K562 (cell line): Measurements from ENCODE around the gene GUCY1A1. TPM values are rescaled to one million over a fixed set of nuclear protein-coding genes. Genes with fewer than 3 reads are reported as not detected.

Source experiments
- ATAC-seq: fragments of 200-7000 bp; cut with Tn5 transposase; 3 replicates; pipeline ENCODE4 v1.9.1; 2020; ENCODE audit warnings: moderate library complexity
- BruUV-seq: library from RNA; stranded (reverse); fragments of 400-500 nt; replicated peaks from 2 replicates; lab custom pipeline; 2021; lab: Mats Ljungman, UMichigan
- CTCF ChIA-PET: fragments of 300-600 bp; formaldehyde crosslinking; extraction: SDS; loops from one replicate; lab custom pipeline; 2021; ENCODE audit warnings: low intra/inter-chr PET ratio; lab: Yijun Ruan, JAX
- POLR2A ChIA-PET: fragments of 300-600, 350-650 bp; sonication (Branson Sonifier 250); formaldehyde crosslinking; extraction: SDS; loops from one replicate; lab custom pipeline; 2021; ENCODE audit warnings: antibody characterized with exemption, inconsistent platforms; lab: Yijun Ruan, JAX
- DNase-seq, 4 experiments: peaks; one replicate each; pipeline versions ENCODE4 v3.0.0 to v3.0.0-alpha.2; 2011 to 2018; ENCODE audit warnings: low spot score in 3 of 4, mixed read lengths in 3 of 4; ENCODE audit errors: extremely low read depth in 1 of 4
- FAIRE-seq: peaks from 2 replicates; lab custom pipeline; 2011; peaks lifted over from hg19 to GRCh38; lab: Jason Lieb, UNC
- H2AFZ ChIP-seq: 2 replicates; pipeline ENCODE4 v1.6.0; 2011; ENCODE audit warnings: low read depth, low read length, control low read depth, inconsistent platforms
- H3K27ac ChIP-seq: fragments of 200-600 bp; 3 replicates; pipeline ENCODE4 v1.8.0; 2011; ENCODE audit warnings: low read depth, mild to moderate bottlenecking, control low read depth, inconsistent platforms, low read length, moderate library complexity, mixed read lengths; ENCODE audit errors: extremely low read depth
- H3K27me3 ChIP-seq, 2 experiments: fragments of 300-600 bp in 1 of 2; 2 replicates in 1 of 2; 3 replicates in 1 of 2; pipeline versions ENCODE4 v1.6.0 to v1.8.0; 2011; ENCODE audit warnings: inconsistent platforms in 2 of 2, low read length in 2 of 2, mild to moderate bottlenecking in 1 of 2, mixed read lengths in 1 of 2, moderate library complexity in 1 of 2; ENCODE audit not compliant: control insufficient read depth in 2 of 2, insufficient read depth in 2 of 2
- H3K36me3 ChIP-seq: fragments of 300-600 bp; 3 replicates; pipeline ENCODE4 v1.8.0; 2011; ENCODE audit warnings: mild to moderate bottlenecking, low read length, inconsistent platforms; ENCODE audit not compliant: control insufficient read depth, insufficient read depth
- H3K4me1 ChIP-seq, 2 experiments: fragments of 200-600 bp in 1 of 2; replicated peaks in 1 of 2; 2 replicates in 1 of 2; 3 replicates in 1 of 2; pipeline versions ENCODE4 v1.5.1 to v1.8.0; 2011; ENCODE audit warnings: inconsistent platforms in 2 of 2, low read length in 2 of 2, mild to moderate bottlenecking in 1 of 2, mixed read lengths in 1 of 2, moderate library complexity in 1 of 2; ENCODE audit not compliant: control insufficient read depth in 2 of 2, insufficient read depth in 2 of 2
- H3K4me2 ChIP-seq: 2 replicates; pipeline ENCODE4 v1.6.1; 2011; ENCODE audit warnings: low read length, control low read depth, inconsistent platforms, mixed read lengths; ENCODE audit not compliant: insufficient read depth
- H3K4me3 ChIP-seq: fragments of 200-600 bp; sonication (generic), shearing (Covaris generic); 2 replicates; pipeline ENCODE4 v1.5.1; 2016; ENCODE audit warnings: control low read depth, inconsistent platforms
- H3K79me2 ChIP-seq: fragments of 200-600 bp; 3 replicates; pipeline ENCODE4 v1.8.0; 2011; ENCODE audit warnings: low read length, inconsistent platforms; ENCODE audit not compliant: control insufficient read depth, insufficient read depth
- H3K9ac ChIP-seq, 2 experiments: 2 replicates each; pipeline versions ENCODE4 v1.6.0 to v1.6.1; 2011; ENCODE audit warnings: low read depth in 2 of 2, low read length in 2 of 2, control low read depth in 1 of 2, inconsistent platforms in 1 of 2, mild to moderate bottlenecking in 1 of 2, mixed read lengths in 1 of 2; ENCODE audit not compliant: insufficient read depth in 1 of 2
- H3K9me1 ChIP-seq: one replicate; pipeline ENCODE4 v1.6.0; 2011; ENCODE audit warnings: inconsistent platforms, mild to moderate bottlenecking, low read length, moderate library complexity; ENCODE audit not compliant: control insufficient read depth, insufficient read depth
- H3K9me3 ChIP-seq: replicated peaks from 2 replicates; pipeline ENCODE4 v1.5.1; 2011; ENCODE audit warnings: low read depth, low read length, inconsistent platforms; ENCODE audit not compliant: control insufficient read depth, insufficient read depth
- H4K20me1 ChIP-seq: replicated peaks from 2 replicates; pipeline ENCODE4 v1.6.1; 2011; ENCODE audit warnings: low read length, inconsistent platforms, mixed read lengths; ENCODE audit not compliant: control insufficient read depth, insufficient read depth
- AFF4 ChIP-seq: sonication (generic); formaldehyde crosslinking; IDR thresholded peaks from 2 replicates; pipeline ENCODE4 v1.8.0; 2023; ENCODE audit warnings: mild to moderate bottlenecking, missing genetic modification reagents
- ELK3 ChIP-seq: fragments of 450-650 bp; formaldehyde crosslinking; IDR thresholded peaks from 2 replicates; pipeline ENCODE4 v1.4.0; 2020; ENCODE audit warnings: mild to moderate bottlenecking
- EP300 ChIP-seq: IDR thresholded peaks from 2 replicates; pipeline ENCODE4 v1.6.1; 2012; ENCODE audit warnings: low read length, improper control_type of control experiment
- HIVEP1 ChIP-seq: fragments of 250-450 bp; sonication (Bioruptor Pico); IDR thresholded peaks from 2 replicates; pipeline ENCODE4 v1.4.0; 2020; ENCODE audit warnings: mild to moderate bottlenecking
- KAT7 ChIP-seq: sonication (generic); formaldehyde crosslinking; IDR thresholded peaks from 2 replicates; pipeline ENCODE4 v1.8.0; 2022; ENCODE audit warnings: missing genetic modification reagents, mild to moderate bottlenecking, borderline replicate concordance
- KLF16 ChIP-seq: IDR thresholded peaks from 2 replicates; pipeline ENCODE4 v1.6.1; 2016; ENCODE audit warnings: antibody characterized with exemption
- MAZ ChIP-seq, 2 experiments: fragments of 450-650 bp in 1 of 2; sonication (generic) in 1 of 2; formaldehyde crosslinking; IDR thresholded peaks in 1 of 2; conservative IDR thresholded peaks in 1 of 2; 2 replicates each; pipeline versions ENCODE4 v1.4.0 to v1.5.0; 2020; ENCODE audit warnings: mild to moderate bottlenecking in 1 of 2, missing genetic modification reagents in 1 of 2
- MEF2A ChIP-seq: IDR thresholded peaks from 2 replicates; pipeline ENCODE4 v1.6.1; 2011; ENCODE audit warnings: low read depth, mild to moderate bottlenecking, low read length, moderate library complexity; ENCODE audit not compliant: control insufficient read depth
- NCOA6 ChIP-seq: fragments of 450-650 bp; IDR thresholded peaks from 2 replicates; pipeline ENCODE4 v1.6.1; 2017; ENCODE audit warnings: mild to moderate bottlenecking
- NFYB ChIP-seq: IDR thresholded peaks from 2 replicates; pipeline ENCODE4 v1.6.1; 2011; ENCODE audit warnings: mild to moderate bottlenecking, moderate library complexity; ENCODE audit not compliant: insufficient read length; ENCODE audit errors: extremely low read depth
- TSC22D4 ChIP-seq: fragments of 450-650 bp; IDR thresholded peaks from 2 replicates; pipeline ENCODE4 v1.6.1; 2016; ENCODE audit warnings: missing genetic modification characterization, missing biosample characterization, control low read depth
- ZNF551 ChIP-seq: fragments of 250-450 bp; sonication (Bioruptor Pico); IDR thresholded peaks from 2 replicates; pipeline ENCODE4 v1.5.0; 2021; ENCODE audit warnings: mild to moderate bottlenecking, moderate library complexity
- WGBS: fragments of 100-300 bp; shearing (Covaris generic); methylation state at CpG from one replicate; pipeline ENCODE4 v1.1.6; 2016; ENCODE audit warnings: low coverage, mixed read lengths; ENCODE audit not compliant: insufficient coverage; ENCODE audit errors: missing lambda C conversion rate; 5-methylcytosine and 5-hydroxymethylcytosine counted together
- in situ Hi-C: fragments of 300-500 bp; cut with MboI; formaldehyde crosslinking; loops from 4 replicates; pipeline ENCODE4 v1.15.0; 2018; ENCODE audit warnings: inconsistent platforms, mixed read lengths
- intact Hi-C: fragments of 100-400 bp; cut with micrococcal nuclease; formaldehyde crosslinking; loops from 2 replicates; pipeline ENCODE4 v1.14.2; 2022
- polyA plus RNA-seq, 8 experiments: library from polyadenylated mRNA; depleted of rRNA in 4 of 8; stranded (reverse) in 5 of 8; unstranded in 3 of 8; fragments of >200 nt; fragmentation: Nextera tagmentation in 2 of 8; fragmentation: Illumina TruSeq in 1 of 8; extraction: Ambion mirVana in 2 of 8; extraction: Trizol in 1 of 8; gene quantifications; 2 replicates each; pipeline versions ENCODE4 v1.2.1 to v1.2.3, GENCODE V29; 2011 to 2014; ENCODE audit warnings: inconsistent platforms in 1 of 8, missing spikeins in 1 of 8
- total RNA-seq, 7 experiments: library from RNA; depleted of rRNA in 6 of 7; stranded (reverse); fragments of >200 nt in 6 of 7; fragmentation: Illumina TruSeq in 2 of 7; extraction: Trizol in 2 of 7; gene quantifications; 2 replicates each; pipeline versions ENCODE4 v1.2.1 to v1.2.3, GENCODE V29; 2011 to 2021; ENCODE audit warnings: low replicate concordance in 1 of 7

GUCY1A1 gene
- total and polyA plus RNA-seq, 9 of the 15 experiments (the other 6 are each of a cell fraction or from before 2014, with no cell fraction given) = not detected

- ChIA-PET POLR2A (no interaction called here), CTCF (no interaction called here)
- Histone ChIP-seq H4K20me1 (no peaks in the 10 kb centered on the region), H3K9me1 (no peaks in the 10 kb centered on the region), H3K27ac (no peak overlapping the region), H3K4me3 (no peak overlapping the region), H3K79me2 (no peaks in the 10 kb centered on the region), H2AFZ (no peak overlapping the region), H3K9ac (no peak overlapping the region), H3K9me3 (no peaks in the 10 kb centered on the region), H3K36me3 (no peaks in the 10 kb centered on the region), H3K27me3 (no peaks in the 10 kb centered on the region), H3K4me1 (no peaks in the 10 kb centered on the region), H3K4me2 (no peak overlapping the region)
- no TSS peak for BruUV-seq
- no peak for DNase-seq
- 0% methylated on average over 2 of the region's 2 CpGs for WGBS
- in situ Hi-C loops = no loop called here
- no peak for FAIRE-seq
- no peak for TF ChIP-seq NCOA6
- no peak for TF ChIP-seq ELK3
- TF ChIP-seq KLF16 = no peak
- no peak for TF ChIP-seq TSC22D4 (tag)
- no peak for TF ChIP-seq EP300
- no peak for TF ChIP-seq KAT7 (CRISPR knock-in tag)
- intact Hi-C loops = no loop called here
- ATAC-seq = no peak
These were observed 11.4 kb downstream of the GUCY1A1 start for GRCh38 chr4:155678011-155678410.

- Histone ChIP-seq H3K36me3 (no peaks in the 10 kb centered on the region), H4K20me1 (no peaks in the 10 kb centered on the region), H3K79me2 (no peaks in the 10 kb centered on the region), H3K9me1 (no peaks in the 10 kb centered on the region), H3K4me2 (no peak overlapping the region), H3K27me3 (no peaks in the 10 kb centered on the region), H3K4me3 (no peak overlapping the region), H2AFZ (no peak overlapping the region), H3K27ac (no peak overlapping the region), H3K9me3 (no peaks in the 10 kb centered on the region), H3K9ac (no peak overlapping the region), H3K4me1 (no peaks in the 10 kb centered on the region)
- in situ Hi-C loops = no loop called here
- no peak for ATAC-seq
- DNase-seq = no peak
- WGBS = 0% methylated on average over 5 of the region's 5 CpGs
- intact Hi-C loops = no loop called here
- ChIA-PET CTCF (no interaction called here), POLR2A (no interaction called here)
- BruUV-seq = no TSS peak
- TF ChIP-seq NFYB (no peak), MEF2A (no peak), HIVEP1 (no peak), ZNF551 (no peak), MAZ (CRISPR knock-in tag; conservative IDR thresholded peaks at IDR 0.05 in 1 of 2, IDR thresholded peaks at IDR 0.05 in 1 of 2) (no peak), AFF4 (CRISPR knock-in tag) (no peak)
- FAIRE-seq = no peak
These were observed 12.7 kb downstream of the GUCY1A1 start for GRCh38 chr4:155679343-155679742.
